ENCODE measurements around the gene TYW5. TPM values are rescaled to one million over a fixed set of nuclear protein-coding genes. Genes with fewer than 3 reads are reported as not detected.

Gene TYW5
- total RNA-seq, 4 donors from 2014 or later = 4.9 to 27.1 (median 11.4) TPM

- intact Hi-C loops (cut with DNase I; ENCODE audit: low total_unique reads) (no loop called here), in situ Hi-C loops (cut with MboI; ENCODE audit: low pct_ligation_motif_present in 1 of 4, low pct_unique_long_range_greater_than_20kb in 1 of 4, low sequenced_read_pairs in 3 of 4) (loop anchor here in 1 of 4 donors (25.0 kb wide), 1 partner anchor 745 kb away; no protein-coding TSS in a partner anchor)
- peaks cover 0 to 41% (median 19%) of the 10 kb centered on the region in 4 donors for H3K36me3 ChIP-seq
- peaks cover 0 to 3% (median 0%) of the 10 kb centered on the region in 4 donors for H3K4me1 ChIP-seq
- WGBS, 2 donors (ENCODE audit: low coverage in 1 of 2) = 88 to 100% methylated on average over 1 of the region's 1 CpG
- no peak overlapping the region for H3K27ac ChIP-seq
- H3K4me3 ChIP-seq = no peak overlapping the region
- TF ChIP-seq POLR2A (IDR thresholded peaks at IDR 0.05) = no peak
- no peak for TF ChIP-seq CTCF (IDR thresholded peaks at IDR 0.05)
- no peak for TF ChIP-seq EP300 (IDR thresholded peaks at IDR 0.05; ENCODE audit: low read depth)
- TF ChIP-seq POLR2AphosphoS5 (IDR thresholded peaks at IDR 0.05) = no peak
- no peaks in the 10 kb centered on the region for H3K9me3 ChIP-seq
- H3K27me3 ChIP-seq = no peaks in the 10 kb centered on the region
- no peak for DNase-seq
Observed at GRCh38 chr2:199966976-199967375, 11.7 kb upstream of the TYW5 start.

GRCh38 chr2:199966405-199966804 is 11.1 kb upstream of the TYW5 start:
- Histone ChIP-seq H3K36me3 (peaks cover 0 to 46% (median 21%) of the 10 kb centered on the region in 4 donors), H3K27ac (no peak overlapping the region), H3K27me3 (no peaks in the 10 kb centered on the region), H3K4me3 (no peak overlapping the region), H3K4me1 (no peaks in the 10 kb centered on the region), H3K9me3 (no peaks in the 10 kb centered on the region)
- intact Hi-C loops (cut with DNase I; ENCODE audit: low total_unique reads) (no loop called here), in situ Hi-C loops (cut with MboI; ENCODE audit: low pct_ligation_motif_present in 1 of 4, low pct_unique_long_range_greater_than_20kb in 1 of 4, low sequenced_read_pairs in 3 of 4) (loop anchor here in 1 of 4 donors (25.0 kb wide), 1 partner anchor 746 kb away; no protein-coding TSS in a partner anchor)
- DNase-seq = no peak
- TF ChIP-seq EP300 (IDR thresholded peaks at IDR 0.05; ENCODE audit: low read depth) = no peak
- TF ChIP-seq CTCF (IDR thresholded peaks at IDR 0.05) = no peak
- TF ChIP-seq POLR2A (IDR thresholded peaks at IDR 0.05) = no peak
- no peak for TF ChIP-seq POLR2AphosphoS5 (IDR thresholded peaks at IDR 0.05)
- WGBS, 2 donors (ENCODE audit: low coverage in 1 of 2) = 92 to 93% methylated on average over 2 of the region's 2 CpGs

- Histone ChIP-seq H3K27ac (no peak overlapping the region), H3K36me3 (peaks cover 0 to 62% (median 29%) of the 10 kb centered on the region in 4 donors), H3K9me3 (no peaks in the 10 kb centered on the region), H3K27me3 (no peaks in the 10 kb centered on the region), H3K4me1 (peaks cover 0 to 12% (median 1%) of the 10 kb centered on the region in 4 donors), H3K4me3 (no peak overlapping the region)
- intact Hi-C loops (cut with DNase I; ENCODE audit: low total_unique reads) (no loop called here), in situ Hi-C loops (cut with MboI; ENCODE audit: low pct_ligation_motif_present in 1 of 4, low pct_unique_long_range_greater_than_20kb in 1 of 4, low sequenced_read_pairs in 3 of 4) (loop anchor here in 1 of 4 donors (25.0 kb wide), 1 partner anchor 750 kb away; no protein-coding TSS in a partner anchor)
- WGBS, 2 donors (ENCODE audit: low coverage in 1 of 2) = 76% methylated on average over 2 of the region's 2 CpGs; no CpG with 5 or more reads in 1 of the 2 donors
- no peak for DNase-seq
- TF ChIP-seq POLR2AphosphoS5 (IDR thresholded peaks at IDR 0.05) = no peak
- TF ChIP-seq EP300 (IDR thresholded peaks at IDR 0.05; ENCODE audit: low read depth) = no peak
- no peak for TF ChIP-seq CTCF (IDR thresholded peaks at IDR 0.05)
- no peak for TF ChIP-seq POLR2A (IDR thresholded peaks at IDR 0.05)
Observed at GRCh38 chr2:199962203-199962602, 6.9 kb upstream of the TYW5 start.

- no peak for TF ChIP-seq POLR2AphosphoS5 (IDR thresholded peaks at IDR 0.05)
- no peak for TF ChIP-seq EP300 (IDR thresholded peaks at IDR 0.05; ENCODE audit: low read depth)
- no peak for TF ChIP-seq POLR2A (IDR thresholded peaks at IDR 0.05)
- TF ChIP-seq CTCF (IDR thresholded peaks at IDR 0.05) = no peak
- intact Hi-C loops (cut with DNase I; ENCODE audit: low total_unique reads) (no loop called here), in situ Hi-C loops (cut with MboI; ENCODE audit: low pct_ligation_motif_present in 1 of 4, low pct_unique_long_range_greater_than_20kb in 1 of 4, low sequenced_read_pairs in 3 of 4) (loop anchor here in 1 of 4 donors (25.0 kb wide), 1 partner anchor 754 kb away; no protein-coding TSS in a partner anchor)
- WGBS, 2 donors (ENCODE audit: low coverage in 1 of 2) = 60 to 92% methylated on average over 1 to 4 of the region's 4 CpGs
- no peak overlapping the region for H3K4me3 ChIP-seq
- no peak for DNase-seq
- peaks cover 12 to 40% (median 24%) of the 10 kb centered on the region in 4 donors for H3K4me1 ChIP-seq
- H3K36me3 ChIP-seq = peaks cover 0 to 30% (median 13%) of the 10 kb centered on the region in 4 donors
- H3K27me3 ChIP-seq = no peaks in the 10 kb centered on the region
- H3K27ac ChIP-seq = no peak overlapping the region
- no peaks in the 10 kb centered on the region for H3K9me3 ChIP-seq
Observed at GRCh38 chr2:199958014-199958413, 2.7 kb upstream of the TYW5 start.
